HepG2 (cell line): ENCODE results near the gene SYNJ2. TPM values are rescaled to one million over a fixed set of nuclear protein-coding genes. Genes with fewer than 3 reads are reported as not detected.

Experiments used
- ATAC-seq: fragments of 200-7000 bp; cut with Tn5 transposase; 3 replicates; pipeline ENCODE4 v1.9.1; 2020; ENCODE audit warnings: mild to moderate bottlenecking, moderate library complexity
- BruUV-seq: library from RNA; stranded (reverse); fragments of 400-500 nt; replicated peaks from 2 replicates; lab custom pipeline; 2021; lab: Mats Ljungman, UMichigan
- CTCF ChIA-PET: fragments of 300-600 bp; formaldehyde crosslinking; extraction: SDS; loops from one replicate; lab custom pipeline; 2021; ENCODE audit warnings: low total read pairs, inconsistent platforms, low intra/inter-chr PET ratio; lab: Yijun Ruan, JAX
- POLR2A ChIA-PET: fragments of 350-600 bp; sonication (Branson Sonifier 250); formaldehyde crosslinking; loops from one replicate; lab custom pipeline; 2020; ENCODE audit warnings: antibody characterized with exemption, inconsistent platforms; lab: Yijun Ruan, JAX
- DNase-seq: peaks from one replicate; pipeline ENCODE4 v3.0.0-alpha.2; 2015; ENCODE audit warnings: low spot score
- FAIRE-seq: peaks from 3 replicates; lab custom pipeline; 2011; peaks lifted over from hg19 to GRCh38; lab: Jason Lieb, UNC
- H2AFZ ChIP-seq: one replicate; pipeline ENCODE4 v1.6.1; 2011; ENCODE audit warnings: low read length, inconsistent platforms
- H3K27ac ChIP-seq: fragments of 300-600 bp; 3 replicates; pipeline ENCODE4 v1.8.0; 2011; ENCODE audit warnings: mixed run types, mild to moderate bottlenecking, mixed read lengths, low read length, inconsistent platforms; ENCODE audit not compliant: insufficient read depth; ENCODE audit errors: extremely low read length
- H3K27me3 ChIP-seq, 2 experiments: fragments of 200-600 bp in 1 of 2; 2 replicates in 1 of 2; 3 replicates in 1 of 2; pipeline versions ENCODE4 v1.6.0 to v1.8.0; 2011; ENCODE audit warnings: low read length in 2 of 2, mild to moderate bottlenecking in 2 of 2, moderate library complexity in 2 of 2, inconsistent platforms in 1 of 2; ENCODE audit not compliant: insufficient read depth in 2 of 2, control insufficient read depth in 1 of 2
- H3K36me3 ChIP-seq, 2 experiments: fragments of 200-600 bp in 1 of 2; replicated peaks in 1 of 2; 2 replicates in 1 of 2; 3 replicates in 1 of 2; pipeline versions ENCODE4 v1.5.1 to v1.8.0; 2011; ENCODE audit warnings: low read length in 2 of 2, inconsistent platforms in 1 of 2; ENCODE audit not compliant: insufficient read depth in 2 of 2, control insufficient read depth in 1 of 2
- H3K4me1 ChIP-seq: 2 replicates; pipeline ENCODE4 v1.5.1; 2012; ENCODE audit warnings: low read length, inconsistent platforms; ENCODE audit not compliant: insufficient read depth
- H3K4me2 ChIP-seq: 2 replicates; pipeline ENCODE4 v1.6.0; 2011; ENCODE audit warnings: low read depth, low read length, inconsistent platforms
- H3K4me3 ChIP-seq, 3 experiments: fragments of 200-600 bp in 1 of 3; sonication (generic), shearing (Covaris generic) in 1 of 3; replicated peaks in 1 of 3; 2 replicates each; pipeline ENCODE4 v1.5.1; 2011 to 2016; ENCODE audit warnings: low read length in 3 of 3, inconsistent platforms in 2 of 3, low read depth in 2 of 3, mild to moderate bottlenecking in 2 of 3, control low read depth in 1 of 3, mixed read lengths in 1 of 3; ENCODE audit not compliant: insufficient read depth in 1 of 3
- H3K79me2 ChIP-seq: one replicate; pipeline ENCODE4 v1.6.1; 2011; ENCODE audit warnings: low read length, inconsistent platforms; ENCODE audit not compliant: insufficient read depth
- H3K9ac ChIP-seq: 2 replicates; pipeline ENCODE4 v1.6.0; 2011; ENCODE audit warnings: mild to moderate bottlenecking, low read depth, low read length, inconsistent platforms; ENCODE audit not compliant: insufficient read depth
- H3K9me3 ChIP-seq: 2 replicates; pipeline ENCODE4 v1.5.1; 2012; ENCODE audit warnings: mild to moderate bottlenecking, low read length
- H4K20me1 ChIP-seq: 2 replicates; pipeline ENCODE4 v1.6.0; 2011; ENCODE audit warnings: inconsistent platforms, mild to moderate bottlenecking, low read length, moderate library complexity; ENCODE audit not compliant: insufficient read depth
- CC2D1A ChIP-seq: sonication (generic); formaldehyde crosslinking; IDR thresholded peaks from 2 replicates; pipeline ENCODE4 v1.8.1; 2023; ENCODE audit warnings: mild to moderate bottlenecking, missing genetic modification reagents
- ISX ChIP-seq: sonication (generic); formaldehyde crosslinking; conservative IDR thresholded peaks from 2 replicates; pipeline ENCODE4 v1.5.0; 2020; ENCODE audit warnings: missing genetic modification reagents
- KLF9 ChIP-seq: IDR thresholded peaks from 2 replicates; pipeline ENCODE4 v1.6.1; 2016; ENCODE audit warnings: low read depth
- MED8 ChIP-seq: sonication (generic); formaldehyde crosslinking; IDR thresholded peaks from 2 replicates; pipeline ENCODE4 v1.8.1; 2023; ENCODE audit warnings: mild to moderate bottlenecking, missing genetic modification reagents; ENCODE audit not compliant: insufficient replicate concordance
- RXRA ChIP-seq: sonication (generic); formaldehyde crosslinking; IDR thresholded peaks from 2 replicates; pipeline ENCODE4 v1.5.1; 2020; ENCODE audit warnings: missing genetic modification reagents
- SNAPC2 ChIP-seq: sonication (generic); formaldehyde crosslinking; IDR thresholded peaks from 2 replicates; pipeline ENCODE4 v1.8.1; 2022; ENCODE audit warnings: mild to moderate bottlenecking, missing genetic modification reagents
- SOX6 ChIP-seq, 2 experiments: fragments of 450-650 bp in 1 of 2; sonication (generic) in 1 of 2; formaldehyde crosslinking in 1 of 2; IDR thresholded peaks; 2 replicates each; pipeline versions ENCODE4 v1.4.0 to v1.6.1; 2017 to 2020; ENCODE audit warnings: antibody characterized with exemption in 1 of 2, mild to moderate bottlenecking in 1 of 2, missing genetic modification reagents in 1 of 2
- TBX3 ChIP-seq: fragments of 450-650 bp; IDR thresholded peaks from 2 replicates; pipeline ENCODE4 v1.6.1; 2017; ENCODE audit warnings: antibody characterized with exemption, mild to moderate bottlenecking, inconsistent platforms, borderline replicate concordance
- ZBTB20 ChIP-seq: sonication (generic); formaldehyde crosslinking; IDR thresholded peaks from 2 replicates; pipeline ENCODE4 v1.8.1; 2023; ENCODE audit warnings: missing genetic modification reagents, low read depth, mild to moderate bottlenecking, borderline replicate concordance
- ZBTB3 ChIP-seq: sonication (generic); formaldehyde crosslinking; IDR thresholded peaks from 2 replicates; pipeline ENCODE4 v1.4.0; 2020; ENCODE audit warnings: low read depth, mild to moderate bottlenecking, moderate library complexity, missing genetic modification reagents, borderline replicate concordance
- ZFP37 ChIP-seq: sonication (generic); formaldehyde crosslinking; IDR thresholded peaks from 2 replicates; pipeline ENCODE4 v1.4.0; 2020; ENCODE audit warnings: missing genetic modification reagents, borderline replicate concordance
- ZKSCAN1 ChIP-seq: fragments of 150-350 bp; IDR thresholded peaks from 2 replicates; pipeline ENCODE4 v1.6.1; 2014; ENCODE audit warnings: low read length
- ZNF136 ChIP-seq: sonication (generic); formaldehyde crosslinking; IDR thresholded peaks from 2 replicates; pipeline ENCODE4 v1.8.1; 2022; ENCODE audit warnings: low read depth, mild to moderate bottlenecking, moderate library complexity, missing genetic modification reagents
- ZNF160 ChIP-seq: sonication (generic); formaldehyde crosslinking; IDR thresholded peaks from 2 replicates; pipeline ENCODE4 v1.8.0; 2022; ENCODE audit warnings: mild to moderate bottlenecking, inconsistent platforms, missing genetic modification reagents
- ZNF225 ChIP-seq: sonication (generic); formaldehyde crosslinking; IDR thresholded peaks from 2 replicates; pipeline ENCODE4 v1.4.0; 2020; ENCODE audit warnings: mild to moderate bottlenecking, missing genetic modification reagents
- ZNF235 ChIP-seq: sonication (generic); formaldehyde crosslinking; IDR thresholded peaks from 2 replicates; pipeline ENCODE4 v1.8.1; 2023; ENCODE audit warnings: mild to moderate bottlenecking, missing genetic modification reagents, borderline replicate concordance
- ZNF501 ChIP-seq: sonication (generic); formaldehyde crosslinking; IDR thresholded peaks from 2 replicates; pipeline ENCODE4 v1.5.1; 2020; ENCODE audit warnings: mild to moderate bottlenecking, moderate library complexity, missing genetic modification reagents
- ZNF598 ChIP-seq: sonication (generic); formaldehyde crosslinking; IDR thresholded peaks from 2 replicates; pipeline ENCODE4 v1.5.1; 2020; ENCODE audit warnings: mild to moderate bottlenecking, missing genetic modification reagents, borderline replicate concordance
- ZNF768 ChIP-seq: sonication (generic); formaldehyde crosslinking; IDR thresholded peaks from 2 replicates; pipeline ENCODE4 v1.4.0; 2020; ENCODE audit warnings: missing genetic modification reagents
- ZSCAN31 ChIP-seq: sonication (generic); formaldehyde crosslinking; IDR thresholded peaks from 2 replicates; pipeline ENCODE4 v1.5.0; 2020; ENCODE audit warnings: low read depth, mild to moderate bottlenecking, missing genetic modification reagents
- WGBS: methylation state at CpG from one replicate; pipeline ENCODE4 v1.1.6; 2017; ENCODE audit warnings: low lambda C conversion rate; 5-methylcytosine and 5-hydroxymethylcytosine counted together
- in situ Hi-C: cut with HindIII; loops from 2 replicates; pipeline ENCODE4 v1.10.0; 2017; ENCODE audit warnings: low pct_unique_long_range_greater_than_20kb; ENCODE audit not compliant: extremely low pct_ligation_motif_present
- intact Hi-C: fragments of 100-400 bp; cut with micrococcal nuclease; formaldehyde crosslinking; loops from one replicate; pipeline ENCODE4 v1.10.0; 2022; ENCODE audit not compliant: unreplicated experiment
- polyA plus RNA-seq, 8 experiments: library from polyadenylated mRNA; depleted of rRNA in 3 of 8; stranded (reverse) in 7 of 8; unstranded in 1 of 8; fragments of >200 nt; fragmentation: Illumina TruSeq in 4 of 8; extraction: Trizol in 4 of 8; gene quantifications; 2 replicates each; pipeline versions ENCODE4 v1.2.1 to v1.2.3, GENCODE V29; 2011 to 2016; ENCODE audit warnings: low read depth in 4 of 8, missing spikeins in 1 of 8, mixed read lengths in 1 of 8; ENCODE audit not compliant: insufficient read depth in 1 of 8
- total RNA-seq, 5 experiments: library from RNA; depleted of rRNA; stranded (reverse); fragments of >200 nt; fragmentation: Illumina TruSeq; extraction: Trizol; gene quantifications; 2 replicates each; pipeline ENCODE4 v1.2.3, GENCODE V29; 2016; ENCODE audit warnings: low read depth in 1 of 5
- TF ChIP-seq, protein P1 (sequence below): sonication (generic); formaldehyde crosslinking; IDR thresholded peaks from 2 replicates; pipeline ENCODE4 v1.5.0; 2020; ENCODE audit warnings: missing genetic modification reagents
- TF ChIP-seq, protein P2 (sequence below): sonication (generic); formaldehyde crosslinking; IDR thresholded peaks from 2 replicates; pipeline ENCODE4 v1.5.0; 2020; ENCODE audit warnings: missing genetic modification reagents, mild to moderate bottlenecking, borderline replicate concordance

Gene SYNJ2
- total and polyA plus RNA-seq, 2 of the 13 experiments (the other 11 are each of a cell fraction or from before 2014, with no cell fraction given), result 39.1 to 57.6 TPM

DNA sequence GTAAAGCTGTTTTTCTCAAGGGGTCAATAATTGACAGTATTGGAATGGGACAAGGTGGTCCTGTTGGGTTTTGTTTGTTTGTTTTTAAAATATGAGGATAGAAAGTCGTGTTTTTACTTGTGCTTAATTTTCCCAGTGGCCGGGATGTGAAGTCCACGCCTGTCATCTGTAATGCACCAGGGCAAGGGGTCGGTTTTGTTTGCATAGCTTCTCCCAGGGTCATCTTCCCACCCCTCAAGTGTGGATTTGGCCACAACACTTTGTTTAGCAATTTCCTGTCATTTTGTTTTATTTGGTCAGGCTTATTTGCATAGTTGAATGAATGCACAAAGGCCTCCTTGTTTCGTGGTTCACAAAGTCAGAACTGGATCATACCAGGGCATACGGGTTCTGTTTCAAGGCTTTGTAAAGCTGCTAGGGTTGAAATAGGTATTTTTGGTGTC lies 29.8 kb downstream of the SYNJ2 start (continued):
- TF ChIP-seq, protein P1, sequence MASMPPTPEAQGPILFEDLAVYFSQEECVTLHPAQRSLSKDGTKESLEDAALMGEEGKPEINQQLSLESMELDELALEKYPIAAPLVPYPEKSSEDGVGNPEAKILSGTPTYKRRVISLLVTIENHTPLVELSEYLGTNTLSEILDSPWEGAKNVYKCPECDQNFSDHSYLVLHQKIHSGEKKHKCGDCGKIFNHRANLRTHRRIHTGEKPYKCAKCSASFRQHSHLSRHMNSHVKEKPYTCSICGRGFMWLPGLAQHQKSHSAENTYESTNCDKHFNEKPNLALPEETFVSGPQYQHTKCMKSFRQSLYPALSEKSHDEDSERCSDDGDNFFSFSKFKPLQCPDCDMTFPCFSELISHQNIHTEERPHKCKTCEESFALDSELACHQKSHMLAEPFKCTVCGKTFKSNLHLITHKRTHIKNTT, result no peak
- TF ChIP-seq ZKSCAN1 (no peak), ZNF235 (CRISPR knock-in tag) (no peak), SOX6 (IDR thresholded peaks at IDR 0.05) (no peak), SOX6 (CRISPR knock-in tag; IDR thresholded peaks at IDR 0.05) (peak; percentile 99), ISX (no peak), ZFP37 (CRISPR knock-in tag) (no peak)

DNA sequence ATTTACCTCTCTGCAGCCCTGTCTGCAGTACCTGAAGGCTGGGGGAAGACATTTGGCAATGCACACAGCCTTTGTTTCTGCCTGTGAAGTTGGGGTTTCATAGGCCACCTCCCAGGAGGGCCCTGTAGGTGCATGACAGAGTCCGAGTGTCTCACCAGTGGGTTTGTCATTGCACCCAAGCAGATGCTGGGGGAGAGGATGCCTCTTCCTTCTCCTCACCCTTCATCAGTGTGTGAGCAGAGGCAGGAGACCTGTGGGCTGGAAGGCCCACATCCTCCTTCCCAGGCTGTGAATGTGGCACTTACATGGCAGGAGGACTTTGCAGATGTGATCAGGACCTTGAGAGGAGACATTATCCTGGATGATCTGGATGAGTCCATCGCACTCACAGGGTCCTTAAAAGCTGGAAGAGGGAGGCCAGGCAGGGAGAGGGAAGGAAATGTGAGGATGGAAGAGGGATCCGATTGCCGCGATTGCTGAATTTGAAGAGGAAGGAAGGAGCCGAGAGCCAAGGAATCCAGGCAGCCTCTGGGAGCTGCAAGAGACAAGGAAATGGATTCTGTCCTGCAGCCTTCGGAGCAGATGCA lies 30.4 kb downstream of the SYNJ2 start:
- Histone ChIP-seq H4K20me1 (no peaks in the 10 kb centered on the region), H3K4me2 (peak overlapping the region; percentile 79), H3K9me3 (no peaks in the 10 kb centered on the region), H3K4me1 (peaks cover 98% of the 10 kb centered on the region), H3K36me3 (peaks cover 12 to 23% of the 10 kb centered on the region in 2 experiments), H3K27me3 (no peaks in the 10 kb centered on the region), H3K9ac (peak overlapping the region; percentile 86), H2AFZ (no peak overlapping the region), H3K79me2 (peaks cover 88% of the 10 kb centered on the region), H3K27ac (peak overlapping the region; percentile 99), H3K4me3 (peak overlapping the region in 1 of 3 experiments; percentile 51; a peak in 2 of 6 replicates)
- ChIA-PET POLR2A (interaction anchor here (0.6 to 11.3 kb wide), 20 partner anchors 9 to 689 kb away, joined by 3 to 345 read pairs (median 13); partner anchors contain the start of genes SYNJ2 and TMEM242), CTCF (no interaction called here)
- peak; percentile 46 for ATAC-seq
- 66% methylated on average over 7 of the region's 7 CpGs for WGBS
- BruUV-seq, result TSS peak; percentile 78
- no peak for DNase-seq
- no peak for FAIRE-seq
- intact Hi-C loops (loop anchor here (1.0 to 2.0 kb wide), 4 partner anchors 22 to 61 kb away; no protein-coding TSS in a partner anchor), in situ Hi-C loops (no loop called here)
- TF ChIP-seq ZBTB3 (CRISPR knock-in tag) (no peak; the same call in 1 of the 2 replicates), KLF9 (CRISPR knock-in tag) (no peak), ZNF598 (no peak; the same call in 1 of the 2 replicates), RXRA (CRISPR knock-in tag) (no peak; the same call in 1 of the 2 replicates), ZBTB20 (CRISPR knock-in tag) (no peak), ZNF136 (CRISPR knock-in tag) (peak; percentile 70; the same call in 1 of the 2 replicates), ZSCAN31 (no peak), ZNF768 (CRISPR knock-in tag) (no peak), ZNF501 (CRISPR knock-in tag) (peak; percentile 76), TBX3 (no peak), ZNF160 (no peak), CC2D1A (CRISPR knock-in tag) (no peak), MED8 (CRISPR knock-in tag) (peak; percentile 10), ZKSCAN1 (no peak), SNAPC2 (CRISPR knock-in tag) (no peak), ZNF225 (CRISPR knock-in tag) (peak; percentile 26; the same call in 1 of the 2 replicates)
- TF ChIP-seq, protein P2, sequence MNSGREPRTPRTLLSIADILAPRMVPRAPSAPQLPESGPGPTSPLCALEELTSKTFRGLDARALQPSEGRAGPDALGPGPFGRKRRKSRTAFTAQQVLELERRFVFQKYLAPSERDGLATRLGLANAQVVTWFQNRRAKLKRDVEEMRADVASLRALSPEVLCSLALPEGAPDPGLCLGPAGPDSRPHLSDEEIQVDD (CRISPR knock-in tag), result no peak
